ENCODE measurements around the gene FGF8. TPM values are rescaled to one million over a fixed set of nuclear protein-coding genes. Genes with fewer than 3 reads are reported as not detected.

Gene FGF8
- total and polyA plus RNA-seq, 12 donors, result 0.20 TPM; not detected in 11

- ATAC-seq, result no peak
- WGBS, 2 donors, result 65 to 66% methylated on average over 14 of the region's 14 CpGs
- H3K36me3 ChIP-seq, result no peaks in the 10 kb centered on the region
These were observed 7.7 kb downstream of the FGF8 start for GRCh38 chr10:101767966-101768790.

GRCh38 chr10:101767600-101767945 lies 8.3 kb downstream of the FGF8 start:
- Histone ChIP-seq H3K27me3 (peaks cover 0 to 74% (median 32%) of the 10 kb centered on the region in 7 donors), H3K9me3 (no peaks in the 10 kb centered on the region), H3K27ac (no peak overlapping the region), H3K4me3 (no peak overlapping the region), H3K36me3 (no peaks in the 10 kb centered on the region), H3K4me1 (no peaks in the 10 kb centered on the region)
- TF ChIP-seq, protein P1, sequence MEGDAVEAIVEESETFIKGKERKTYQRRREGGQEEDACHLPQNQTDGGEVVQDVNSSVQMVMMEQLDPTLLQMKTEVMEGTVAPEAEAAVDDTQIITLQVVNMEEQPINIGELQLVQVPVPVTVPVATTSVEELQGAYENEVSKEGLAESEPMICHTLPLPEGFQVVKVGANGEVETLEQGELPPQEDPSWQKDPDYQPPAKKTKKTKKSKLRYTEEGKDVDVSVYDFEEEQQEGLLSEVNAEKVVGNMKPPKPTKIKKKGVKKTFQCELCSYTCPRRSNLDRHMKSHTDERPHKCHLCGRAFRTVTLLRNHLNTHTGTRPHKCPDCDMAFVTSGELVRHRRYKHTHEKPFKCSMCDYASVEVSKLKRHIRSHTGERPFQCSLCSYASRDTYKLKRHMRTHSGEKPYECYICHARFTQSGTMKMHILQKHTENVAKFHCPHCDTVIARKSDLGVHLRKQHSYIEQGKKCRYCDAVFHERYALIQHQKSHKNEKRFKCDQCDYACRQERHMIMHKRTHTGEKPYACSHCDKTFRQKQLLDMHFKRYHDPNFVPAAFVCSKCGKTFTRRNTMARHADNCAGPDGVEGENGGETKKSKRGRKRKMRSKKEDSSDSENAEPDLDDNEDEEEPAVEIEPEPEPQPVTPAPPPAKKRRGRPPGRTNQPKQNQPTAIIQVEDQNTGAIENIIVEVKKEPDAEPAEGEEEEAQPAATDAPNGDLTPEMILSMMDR (IDR thresholded peaks at IDR 0.05), result no peak
- no peak for ATAC-seq
- no peak for DNase-seq
- intact Hi-C loops (cut with DNase I), result no loop called here
- 59 to 66% methylated on average over 6 of the region's 6 CpGs for WGBS, 2 donors

More at GRCh38 chr10:101767966-101768790, 7.7 kb downstream of the FGF8 start:
- intact Hi-C loops (cut with DNase I), result no loop called here
- Histone ChIP-seq H3K4me3 (no peak overlapping the region), H3K27ac (no peak overlapping the region), H3K4me1 (no peaks in the 10 kb centered on the region), H3K9me3 (no peaks in the 10 kb centered on the region), H3K27me3 (peaks cover 0 to 76% (median 38%) of the 10 kb centered on the region in 7 donors)
- TF ChIP-seq, protein P1 (IDR thresholded peaks at IDR 0.05), result no peak
- DNase-seq, result no peak

- Histone ChIP-seq H3K4me3 (no peak overlapping the region), H3K4me1 (no peaks in the 10 kb centered on the region), H3K27ac (no peak overlapping the region), H3K36me3 (no peaks in the 10 kb centered on the region), H3K27me3 (peaks cover 0 to 70% (median 26%) of the 10 kb centered on the region in 7 donors), H3K9me3 (no peaks in the 10 kb centered on the region)
- 80 to 82% methylated on average over 12 of the region's 12 CpGs for WGBS, 2 donors
- DNase-seq (no peak), ATAC-seq (no peak)
- intact Hi-C loops (cut with DNase I), result no loop called here
- TF ChIP-seq, protein P1 (IDR thresholded peaks at IDR 0.05), result no peak
These were observed 8.9 kb downstream of the FGF8 start for GRCh38 chr10:101766753-101767599.

GRCh38 chr10:101766306-101766705 lies 9.6 kb downstream of the FGF8 start:
- peaks cover 0 to 67% (median 19%) of the 10 kb centered on the region in 7 donors for H3K27me3 ChIP-seq
- H3K27ac ChIP-seq, result no peak overlapping the region
- intact Hi-C loops (cut with DNase I), result no loop called here
- H3K4me1 ChIP-seq, result no peaks in the 10 kb centered on the region
- no peaks in the 10 kb centered on the region for H3K36me3 ChIP-seq
- TF ChIP-seq, protein P1 (IDR thresholded peaks at IDR 0.05), result no peak
- no peaks in the 10 kb centered on the region for H3K9me3 ChIP-seq
- 79 to 88% methylated on average over 6 of the region's 6 CpGs for WGBS, 2 donors
- ATAC-seq, result no peak
- DNase-seq, result no peak
- no peak overlapping the region for H3K4me3 ChIP-seq
